Spleen (tissue), 7 donors: ENCODE measurements around the gene ITGA4.

Experiments
- CTCF ChIP-seq, 11 experiments: fragments of 200-600 bp in 7 of 11; fragments of 450-650 bp in 4 of 11; sonication (generic) in 4 of 11; IDR thresholded peaks in 8 of 11; conservative IDR thresholded peaks in 3 of 11; 1 replicate in 7 of 11; 2 replicates in 4 of 11; pipeline versions ENCODE4 v1.4.0 to v1.8.0; 2016 to 2021; ENCODE audit warnings: antibody characterized with exemption in 11 of 11, inconsistent platforms in 4 of 11, mild to moderate bottlenecking in 1 of 11
- POLR2A ChIP-seq, 3 donors: fragments of 450-650 bp; IDR thresholded peaks; one replicate each; pipeline ENCODE4 v1.5.1; 2017; ENCODE audit warnings: antibody characterized with exemption in 3 of 3, mild to moderate bottlenecking in 1 of 3
- POLR2AphosphoS5 ChIP-seq, 3 donors: sonication (generic); formaldehyde crosslinking; IDR thresholded peaks; one replicate each; pipeline ENCODE4 v1.5.1; 2017; ENCODE audit warnings: antibody characterized with exemption in 3 of 3
- donor health status: DM: no; HTN: no; CAD: no; lungs with moderate emphysema.
- donor health status: DM: no; HTN: no; CAD: no.
- donor health status: DM: no; HTN: no; CAD: no.

GRCh38 chr2:181419129-181419855 lies 37.9 kb upstream of the ITGA4 start:
- TF ChIP-seq CTCF (IDR thresholded peaks at IDR 0.05 in 8 of 11, conservative IDR thresholded peaks at IDR 0.05 in 3 of 11): no peak
- no peak for TF ChIP-seq POLR2AphosphoS5 (IDR thresholded peaks at IDR 0.05)
- no peak for TF ChIP-seq POLR2A (IDR thresholded peaks at IDR 0.05)
